Body of pancreas (tissue), 4 donors: ENCODE measurements around the gene PHRF1.

Experiments
- POLR2A ChIP-seq, 3 donors: fragments of 450-650 bp; IDR thresholded peaks; one replicate each; pipeline ENCODE4 v1.6.1; 2016; ENCODE audit warnings: antibody characterized with exemption in 3 of 3, mild to moderate bottlenecking in 2 of 3
- TF ChIP-seq, protein P1 (sequence below), 7 experiments: fragments of 450-650 bp in 4 of 7; fragments of 200-600 bp in 3 of 7; sonication (generic) in 3 of 7; IDR thresholded peaks; one replicate each; pipeline ENCODE4 v1.5.1; 2016 to 2019; ENCODE audit warnings: antibody characterized with exemption in 7 of 7

DNA sequence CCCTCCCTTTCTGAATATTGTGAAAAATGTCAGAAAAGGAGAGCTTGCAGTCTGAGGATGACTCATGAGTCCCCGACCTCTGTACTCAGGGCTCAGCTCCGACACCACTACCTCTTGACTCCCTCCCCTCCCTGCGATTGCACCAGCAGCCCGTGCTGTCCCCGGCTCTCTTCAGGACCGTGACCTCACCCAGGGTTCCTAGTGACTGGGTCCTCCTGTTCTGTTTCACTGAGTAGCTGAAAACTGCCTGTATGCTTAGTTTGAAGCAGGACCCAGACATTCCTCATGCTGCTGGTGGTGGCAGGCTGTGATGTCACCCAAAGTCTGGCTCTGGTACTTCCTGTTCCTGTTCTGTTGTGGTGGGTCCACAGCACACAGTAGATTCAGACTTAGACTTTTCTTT is 11.7 kb downstream of the PHRF1 start:
- no peak for TF ChIP-seq POLR2A (IDR thresholded peaks at IDR 0.05)
- TF ChIP-seq, protein P1, sequence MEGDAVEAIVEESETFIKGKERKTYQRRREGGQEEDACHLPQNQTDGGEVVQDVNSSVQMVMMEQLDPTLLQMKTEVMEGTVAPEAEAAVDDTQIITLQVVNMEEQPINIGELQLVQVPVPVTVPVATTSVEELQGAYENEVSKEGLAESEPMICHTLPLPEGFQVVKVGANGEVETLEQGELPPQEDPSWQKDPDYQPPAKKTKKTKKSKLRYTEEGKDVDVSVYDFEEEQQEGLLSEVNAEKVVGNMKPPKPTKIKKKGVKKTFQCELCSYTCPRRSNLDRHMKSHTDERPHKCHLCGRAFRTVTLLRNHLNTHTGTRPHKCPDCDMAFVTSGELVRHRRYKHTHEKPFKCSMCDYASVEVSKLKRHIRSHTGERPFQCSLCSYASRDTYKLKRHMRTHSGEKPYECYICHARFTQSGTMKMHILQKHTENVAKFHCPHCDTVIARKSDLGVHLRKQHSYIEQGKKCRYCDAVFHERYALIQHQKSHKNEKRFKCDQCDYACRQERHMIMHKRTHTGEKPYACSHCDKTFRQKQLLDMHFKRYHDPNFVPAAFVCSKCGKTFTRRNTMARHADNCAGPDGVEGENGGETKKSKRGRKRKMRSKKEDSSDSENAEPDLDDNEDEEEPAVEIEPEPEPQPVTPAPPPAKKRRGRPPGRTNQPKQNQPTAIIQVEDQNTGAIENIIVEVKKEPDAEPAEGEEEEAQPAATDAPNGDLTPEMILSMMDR (IDR thresholded peaks at IDR 0.05), result no peak
